WTC11 (cell line): Measurements from ENCODE around the gene USP34. TPM values are rescaled to one million over a fixed set of nuclear protein-coding genes. Genes with fewer than 3 reads are reported as not detected.

Experiments used
- ATAC-seq: fragments of 200-7000 bp; cut with Tn5 transposase; 2 replicates; pipeline ENCODE4 v1.10.0; 2021; ENCODE audit warnings: mild to moderate bottlenecking, moderate library complexity
- CTCF ChIA-PET: fragments of 300-600 bp; sonication (Branson Sonifier 250); formaldehyde crosslinking; loops from one replicate; lab custom pipeline; 2021; ENCODE audit warnings: antibody characterized with exemption; lab: Charles Lee
- POLR2A ChIA-PET: fragments of 350-600 bp; sonication (Branson Sonifier 250); formaldehyde crosslinking; loops from one replicate; lab custom pipeline; 2021; ENCODE audit warnings: antibody characterized with exemption; lab: Charles Lee
- DNase-seq: peaks from one replicate; pipeline ENCODE4 v3.0.0; 2021; ENCODE audit warnings: low spot score
- H3K27ac Mint-ChIP-seq: 2 replicates; pipeline ENCODE4 v1.8.0; 2021; ENCODE audit warnings: mixed read lengths
- H3K27me3 Mint-ChIP-seq: 2 replicates; pipeline ENCODE4 v1.8.0; 2021; ENCODE audit warnings: low read depth, mild to moderate bottlenecking, moderate library complexity, mixed read lengths
- H3K36me3 Mint-ChIP-seq: 2 replicates; pipeline ENCODE4 v1.8.0; 2021; ENCODE audit warnings: mixed read lengths
- H3K4me1 Mint-ChIP-seq: 2 replicates; pipeline ENCODE4 v1.8.0; 2022; ENCODE audit warnings: mixed read lengths
- H3K4me3 Mint-ChIP-seq: 2 replicates; pipeline ENCODE4 v1.8.0; 2021; ENCODE audit warnings: mild to moderate bottlenecking, moderate library complexity, mixed read lengths
- H3K9me3 Mint-ChIP-seq: 2 replicates; pipeline ENCODE4 v1.8.0; 2021; ENCODE audit warnings: mixed read lengths
- ARID4B ChIP-seq: sonication (generic); formaldehyde crosslinking; IDR thresholded peaks from 2 replicates; pipeline ENCODE4 v1.8.0; 2023; ENCODE audit warnings: missing genetic modification reagents, mild to moderate bottlenecking, borderline replicate concordance
- FOXP1 ChIP-seq: sonication (generic); formaldehyde crosslinking; IDR thresholded peaks from 2 replicates; pipeline ENCODE4 v1.8.0; 2022; ENCODE audit warnings: missing genetic modification reagents, mild to moderate bottlenecking, moderate library complexity, borderline replicate concordance
- HMGA2 ChIP-seq: fragments of 250-450 bp; sonication (Bioruptor Pico); IDR thresholded peaks from 2 replicates; pipeline ENCODE4 v1.4.0; 2021; ENCODE audit warnings: mild to moderate bottlenecking, moderate library complexity
- KAT7 ChIP-seq: sonication (generic); formaldehyde crosslinking; IDR thresholded peaks from 2 replicates; pipeline ENCODE4 v1.8.1; 2023; ENCODE audit warnings: missing genetic modification reagents, mild to moderate bottlenecking, borderline replicate concordance
- MLX ChIP-seq: sonication (generic); formaldehyde crosslinking; IDR thresholded peaks from 2 replicates; pipeline ENCODE4 v1.8.1; 2023; ENCODE audit warnings: mild to moderate bottlenecking, missing genetic modification reagents, moderate library complexity
- OVOL2 ChIP-seq: fragments of 250-450 bp; sonication (Bioruptor Pico); IDR thresholded peaks from 2 replicates; pipeline ENCODE4 v1.9.0; 2021; ENCODE audit warnings: mild to moderate bottlenecking, borderline replicate concordance
- PRRX2 ChIP-seq: fragments of 250-450 bp; sonication (Bioruptor Pico); IDR thresholded peaks from 2 replicates; pipeline ENCODE4 v1.8.0; 2021; ENCODE audit warnings: mild to moderate bottlenecking
- TP53 ChIP-seq: sonication (generic); formaldehyde crosslinking; IDR thresholded peaks from 2 replicates; pipeline ENCODE4 v1.8.1; 2023; ENCODE audit warnings: mild to moderate bottlenecking, missing genetic modification reagents
- ZMAT4 ChIP-seq: fragments of 250-450 bp; sonication (Bioruptor Pico); IDR thresholded peaks from 2 replicates; pipeline ENCODE4 v1.9.0; 2021; ENCODE audit warnings: mild to moderate bottlenecking
- ZNF121 ChIP-seq: sonication (generic); formaldehyde crosslinking; IDR thresholded peaks from 2 replicates; pipeline ENCODE4 v1.8.0; 2023; ENCODE audit warnings: missing genetic modification reagents
- total RNA-seq: library from RNA; stranded (reverse); gene quantifications from 3 replicates; pipeline ENCODE4 v1.2.3, GENCODE V29; 2021
- TF ChIP-seq, protein P1 (sequence below): fragments of 250-450 bp; sonication (Bioruptor Pico); IDR thresholded peaks from 2 replicates; pipeline ENCODE4 v2.1.2; 2022; ENCODE audit warnings: mild to moderate bottlenecking, moderate library complexity
- TF ChIP-seq, protein P2 (sequence below): sonication (generic); formaldehyde crosslinking; IDR thresholded peaks from 2 replicates; pipeline ENCODE4 v1.8.0; 2022; ENCODE audit warnings: missing genetic modification reagents

USP34 gene
- total RNA-seq, 1 experiment from 2014 or later = 92.3 TPM

GRCh38 chr2:61181382-61182058 is 289.4 kb downstream of the USP34 start:
- Mint-ChIP-seq H3K4me3 (no peak overlapping the region), H3K36me3 (peaks cover 64% of the 10 kb centered on the region), H3K27ac (peak overlapping the region; percentile 57), H3K9me3 (no peaks in the 10 kb centered on the region), H3K27me3 (peaks cover 4% of the 10 kb centered on the region)
- ChIA-PET CTCF (no interaction called here), POLR2A (no interaction called here)
- DNase-seq = no peak
- TF ChIP-seq PRRX2 = no peak
- TF ChIP-seq, protein P1, sequence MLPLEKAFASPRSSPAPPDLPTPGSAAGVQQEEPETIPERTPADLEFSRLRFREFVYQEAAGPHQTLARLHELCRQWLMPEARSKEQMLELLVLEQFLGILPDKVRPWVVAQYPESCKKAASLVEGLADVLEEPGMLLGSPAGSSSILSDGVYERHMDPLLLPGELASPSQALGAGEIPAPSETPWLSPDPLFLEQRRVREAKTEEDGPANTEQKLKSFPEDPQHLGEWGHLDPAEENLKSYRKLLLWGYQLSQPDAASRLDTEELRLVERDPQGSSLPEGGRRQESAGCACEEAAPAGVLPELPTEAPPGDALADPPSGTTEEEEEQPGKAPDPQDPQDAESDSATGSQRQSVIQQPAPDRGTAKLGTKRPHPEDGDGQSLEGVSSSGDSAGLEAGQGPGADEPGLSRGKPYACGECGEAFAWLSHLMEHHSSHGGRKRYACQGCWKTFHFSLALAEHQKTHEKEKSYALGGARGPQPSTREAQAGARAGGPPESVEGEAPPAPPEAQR (CRISPR knock-in tag) = no peak
- TF ChIP-seq OVOL2 (CRISPR knock-in tag) = no peak
- TF ChIP-seq HMGA2 = no peak
- TF ChIP-seq, all 79 proteins: peak for 0
- ATAC-seq = no peak
- peaks cover 36% of the 10 kb centered on the region for H3K4me1 Mint-ChIP-seq

GRCh38 chr2:61180686-61181085 is 290.2 kb downstream of the USP34 start:
- CTCF ChIA-PET = no interaction called here
- H3K36me3 Mint-ChIP-seq = peaks cover 56% of the 10 kb centered on the region
- ATAC-seq = no peak
- H3K4me1 Mint-ChIP-seq = peaks cover 40% of the 10 kb centered on the region
- H3K9me3 Mint-ChIP-seq = no peaks in the 10 kb centered on the region
- no peak for DNase-seq
- peaks cover 12% of the 10 kb centered on the region for H3K27me3 Mint-ChIP-seq
- POLR2A ChIA-PET = no interaction called here
- H3K27ac Mint-ChIP-seq = peak overlapping the region; percentile 87; the same call in 1 of the 2 replicates
- no peak for TF ChIP-seq ARID4B (CRISPR knock-in tag)
- TF ChIP-seq ZNF121 (CRISPR knock-in tag) = no peak
- TF ChIP-seq, protein P2, sequence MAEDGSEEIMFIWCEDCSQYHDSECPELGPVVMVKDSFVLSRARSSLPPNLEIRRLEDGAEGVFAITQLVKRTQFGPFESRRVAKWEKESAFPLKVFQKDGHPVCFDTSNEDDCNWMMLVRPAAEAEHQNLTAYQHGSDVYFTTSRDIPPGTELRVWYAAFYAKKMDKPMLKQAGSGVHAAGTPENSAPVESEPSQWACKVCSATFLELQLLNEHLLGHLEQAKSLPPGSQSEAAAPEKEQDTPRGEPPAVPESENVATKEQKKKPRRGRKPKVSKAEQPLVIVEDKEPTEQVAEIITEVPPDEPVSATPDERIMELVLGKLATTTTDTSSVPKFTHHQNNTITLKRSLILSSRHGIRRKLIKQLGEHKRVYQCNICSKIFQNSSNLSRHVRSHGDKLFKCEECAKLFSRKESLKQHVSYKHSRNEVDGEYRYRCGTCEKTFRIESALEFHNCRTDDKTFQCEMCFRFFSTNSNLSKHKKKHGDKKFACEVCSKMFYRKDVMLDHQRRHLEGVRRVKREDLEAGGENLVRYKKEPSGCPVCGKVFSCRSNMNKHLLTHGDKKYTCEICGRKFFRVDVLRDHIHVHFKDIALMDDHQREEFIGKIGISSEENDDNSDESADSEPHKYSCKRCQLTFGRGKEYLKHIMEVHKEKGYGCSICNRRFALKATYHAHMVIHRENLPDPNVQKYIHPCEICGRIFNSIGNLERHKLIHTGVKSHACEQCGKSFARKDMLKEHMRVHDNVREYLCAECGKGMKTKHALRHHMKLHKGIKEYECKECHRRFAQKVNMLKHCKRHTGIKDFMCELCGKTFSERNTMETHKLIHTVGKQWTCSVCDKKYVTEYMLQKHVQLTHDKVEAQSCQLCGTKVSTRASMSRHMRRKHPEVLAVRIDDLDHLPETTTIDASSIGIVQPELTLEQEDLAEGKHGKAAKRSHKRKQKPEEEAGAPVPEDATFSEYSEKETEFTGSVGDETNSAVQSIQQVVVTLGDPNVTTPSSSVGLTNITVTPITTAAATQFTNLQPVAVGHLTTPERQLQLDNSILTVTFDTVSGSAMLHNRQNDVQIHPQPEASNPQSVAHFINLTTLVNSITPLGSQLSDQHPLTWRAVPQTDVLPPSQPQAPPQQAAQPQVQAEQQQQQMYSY (CRISPR knock-in tag) = no peak
- no peak for TF ChIP-seq KAT7 (CRISPR knock-in tag)
- TF ChIP-seq MLX (CRISPR knock-in tag) = no peak
- no peak for TF ChIP-seq ZMAT4 (CRISPR knock-in tag)
- no peak for TF ChIP-seq TP53 (CRISPR knock-in tag)
- no peak for TF ChIP-seq FOXP1 (CRISPR knock-in tag)
- H3K4me3 Mint-ChIP-seq = no peak overlapping the region
